MCF 10A (cell line): ENCODE results near the gene AMBRA1. TPM values are rescaled to one million over a fixed set of nuclear protein-coding genes. Genes with fewer than 3 reads are reported as not detected.

Experiments used
- BruUV-seq: library from RNA; stranded (reverse); fragments of 400-500 nt; replicated peaks from 2 replicates; lab custom pipeline; 2021; lab: Mats Ljungman, UMichigan
- CTCF ChIA-PET: fragments of 300-600 bp; sonication (Branson Sonifier 250); formaldehyde crosslinking; extraction: SDS; loops from one replicate; lab custom pipeline; 2021; ENCODE audit warnings: antibody characterized with exemption, inconsistent platforms; lab: Yijun Ruan, JAX
- POLR2A ChIA-PET: fragments of 300-600, 350-650 bp; sonication (Branson Sonifier 250); formaldehyde crosslinking; extraction: SDS; loops from one replicate; lab custom pipeline; 2020; ENCODE audit warnings: antibody characterized with exemption, inconsistent platforms; lab: Yijun Ruan, JAX
- DNase-seq: peaks from one replicate; pipeline ENCODE4 v3.0.0-alpha.2; 2018; ENCODE audit not compliant: unreplicated experiment
- H3K27ac Mint-ChIP-seq: one replicate; pipeline ENCODE4 v1.8.0; 2022; ENCODE audit warnings: mild to moderate bottlenecking, low read depth, mixed read lengths; ENCODE audit not compliant: unreplicated experiment
- H3K27me3 Mint-ChIP-seq: one replicate; pipeline ENCODE4 v1.8.0; 2022; ENCODE audit warnings: mixed read lengths; ENCODE audit not compliant: insufficient read depth, unreplicated experiment
- H3K36me3 Mint-ChIP-seq: one replicate; pipeline ENCODE4 v1.8.0; 2022; ENCODE audit warnings: mild to moderate bottlenecking, moderate library complexity, mixed read lengths; ENCODE audit not compliant: insufficient read depth, unreplicated experiment
- H3K4me1 Mint-ChIP-seq: one replicate; pipeline ENCODE4 v1.8.0; 2022; ENCODE audit warnings: mixed read lengths; ENCODE audit not compliant: insufficient read depth, unreplicated experiment
- H3K4me3 Mint-ChIP-seq: one replicate; pipeline ENCODE4 v1.8.0; 2022; ENCODE audit warnings: mild to moderate bottlenecking, moderate library complexity, mixed read lengths; ENCODE audit not compliant: unreplicated experiment
- H3K9me3 Mint-ChIP-seq: one replicate; pipeline ENCODE4 v1.8.0; 2022; ENCODE audit warnings: mixed read lengths; ENCODE audit not compliant: unreplicated experiment
- CTCF ChIP-seq: fragments of 200-600 bp; IDR thresholded peaks from one replicate; pipeline ENCODE4 v1.8.0; 2022; ENCODE audit warnings: antibody characterized with exemption, mild to moderate bottlenecking; ENCODE audit not compliant: unreplicated experiment
- intact Hi-C: fragments of 100-400 bp; cut with micrococcal nuclease; formaldehyde crosslinking; loops from 2 replicates; pipeline ENCODE4 v1.14.1; 2022
- total RNA-seq: library from RNA; stranded (reverse); gene quantifications from 2 replicates; pipeline ENCODE4 v1.2.3, GENCODE V29; 2022

The AMBRA1 gene
- total RNA-seq, 1 experiment from 2014 or later = 19.6 TPM

DNA sequence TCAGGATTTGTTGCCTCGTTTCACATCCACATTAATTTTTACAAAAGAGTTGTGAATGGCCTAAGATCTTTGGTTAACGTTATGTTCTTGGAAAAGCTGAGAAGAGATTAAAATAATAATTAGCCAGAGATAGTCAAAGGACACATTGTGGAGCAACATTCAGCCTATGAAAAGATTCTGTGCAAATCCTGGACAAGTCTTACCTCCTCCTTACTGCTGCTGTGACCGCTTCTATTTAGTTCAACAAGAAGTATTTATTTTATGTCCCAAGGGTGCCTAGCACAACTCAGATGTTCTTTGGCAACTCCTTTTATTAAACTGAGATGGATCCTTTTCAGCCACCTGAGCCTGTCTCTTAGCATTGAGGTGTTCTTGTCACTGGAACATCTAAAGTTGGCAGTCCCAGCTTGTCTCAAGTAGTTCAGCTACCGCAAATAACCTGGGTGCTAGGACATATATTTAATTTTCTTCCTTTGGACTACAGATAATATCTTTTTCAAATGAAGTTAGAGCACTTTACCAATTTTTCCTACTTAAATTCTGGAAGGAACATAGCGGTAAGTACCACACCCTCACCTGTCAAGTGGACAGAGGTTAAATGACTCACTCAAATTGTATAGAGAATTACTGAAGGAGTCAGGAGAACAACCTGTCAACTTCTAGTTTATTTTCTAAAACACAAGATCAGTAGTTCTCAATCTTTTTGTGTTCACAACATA, 121.7 kb downstream of the AMBRA1 start:
- CTCF ChIA-PET = interaction anchor here (0.6 to 1.1 kb wide), 2 partner anchors 19 to 59 kb away, joined by 3 read pairs; no protein-coding TSS in a partner anchor
- POLR2A ChIA-PET = interaction anchor here (0.6 to 1.5 kb wide), 2 partner anchors 21 to 127 kb away, joined by 3 read pairs; no protein-coding TSS in a partner anchor
- no peak overlapping the region for H3K27ac Mint-ChIP-seq
- H3K27me3 Mint-ChIP-seq = no peaks in the 10 kb centered on the region
- no peak overlapping the region for H3K4me3 Mint-ChIP-seq
- H3K9me3 Mint-ChIP-seq = no peaks in the 10 kb centered on the region
- peaks cover 8% of the 10 kb centered on the region for H3K36me3 Mint-ChIP-seq
- TF ChIP-seq CTCF = no peak
- H3K4me1 Mint-ChIP-seq = peaks cover 35% of the 10 kb centered on the region
- intact Hi-C loops = no loop called here
- no peak for DNase-seq
- no TSS peak for BruUV-seq

DNA sequence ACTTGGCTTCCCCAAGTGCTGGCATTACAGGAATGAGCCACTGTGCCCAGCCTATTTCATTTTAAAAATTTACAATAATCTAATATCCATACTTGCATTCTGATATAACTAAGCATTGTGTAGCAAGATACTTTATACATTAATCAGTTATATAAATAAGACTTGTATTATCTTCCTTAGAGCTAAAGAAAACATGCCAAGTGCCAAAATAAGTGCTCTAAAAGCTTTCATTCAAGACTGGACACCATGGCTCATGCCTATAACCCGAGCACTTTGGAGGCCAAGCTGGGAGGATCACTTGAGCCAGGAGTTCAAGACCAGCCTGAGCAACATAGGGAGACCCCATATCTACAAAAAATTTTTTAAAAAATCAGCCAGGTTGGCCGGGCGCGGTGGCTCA, 123.9 kb downstream of the AMBRA1 start:
- H3K27me3 Mint-ChIP-seq = no peaks in the 10 kb centered on the region
- H3K36me3 Mint-ChIP-seq = peaks cover 8% of the 10 kb centered on the region
- TF ChIP-seq CTCF = no peak
- intact Hi-C loops = no loop called here
- DNase-seq = no peak
- no TSS peak for BruUV-seq
- ChIA-PET CTCF (no interaction called here), POLR2A (interaction anchor here (1.0 kb wide), 1 partner anchor 33 kb away, joined by 3 read pairs; no protein-coding TSS in a partner anchor)
- no peaks in the 10 kb centered on the region for H3K9me3 Mint-ChIP-seq
- H3K27ac Mint-ChIP-seq = no peak overlapping the region
- no peak overlapping the region for H3K4me3 Mint-ChIP-seq
- peaks cover 22% of the 10 kb centered on the region for H3K4me1 Mint-ChIP-seq

GRCh38 chr11:46465683-46466082, 128.1 kb downstream of the AMBRA1 start:
- intact Hi-C loops = no loop called here
- BruUV-seq = no TSS peak

More at GRCh38 chr11:46465683-46466082, 128.1 kb downstream of the AMBRA1 start:
- CTCF ChIA-PET = no interaction called here
- no peaks in the 10 kb centered on the region for H3K9me3 Mint-ChIP-seq
- DNase-seq = no peak
- H3K4me1 Mint-ChIP-seq = peaks cover 2% of the 10 kb centered on the region
- TF ChIP-seq CTCF = no peak
- H3K4me3 Mint-ChIP-seq = no peak overlapping the region
- H3K27ac Mint-ChIP-seq = no peak overlapping the region
- H3K36me3 Mint-ChIP-seq = peaks cover 6% of the 10 kb centered on the region
- H3K27me3 Mint-ChIP-seq = no peaks in the 10 kb centered on the region
- POLR2A ChIA-PET = no interaction called here
